Measurements from ENCODE around the gene ZSWIM5.
"Not testable (repeated sequence)": the region's sequence is repeated elsewhere in the genome, so short reads cannot be mapped to it uniquely, and the experiment has no call there.

Gene ZSWIM5

GRCh38 chr1:45205910-45206721, at the start of gene ZSWIM5:
Gene ZSWIM5, minus strand, starts transcription at chr1:45206605. Its CDS starts 255 bp downstream, at chr1:45206350.
- TF ChIP-seq CTCF (IDR thresholded peaks at IDR 0.05; ENCODE audit: borderline replicate concordance, insufficient read depth, low read depth, low read length), result no peak
- peak within 1 kb of the TSS; percentile 60 for H3K4me3 ChIP-seq (ENCODE audit: low read depth, low read length)

- no peak for TF ChIP-seq CTCF (IDR thresholded peaks at IDR 0.05; ENCODE audit: borderline replicate concordance, insufficient read depth, low read depth, low read length)
- no peak overlapping the region for H3K4me3 ChIP-seq (ENCODE audit: low read depth, low read length)
Observed at GRCh38 chr1:45254490-45254889, 48.1 kb upstream of the ZSWIM5 start.

GRCh38 chr1:45250544-45250943, 44.1 kb upstream of the ZSWIM5 start:
- H3K4me3 ChIP-seq (ENCODE audit: low read depth, low read length), result no peak overlapping the region
- TF ChIP-seq CTCF (IDR thresholded peaks at IDR 0.05; ENCODE audit: borderline replicate concordance, insufficient read depth, low read depth, low read length), result no peak

- H3K4me3 ChIP-seq (ENCODE audit: low read depth, low read length), result not testable (repeated sequence)
Observed at GRCh38 chr1:45248004-45248403, 41.6 kb upstream of the ZSWIM5 start.

- TF ChIP-seq CTCF (IDR thresholded peaks at IDR 0.05; ENCODE audit: borderline replicate concordance, insufficient read depth, low read depth, low read length), result no peak
- no peak overlapping the region for H3K4me3 ChIP-seq (ENCODE audit: low read depth, low read length)
Observed at GRCh38 chr1:45246760-45247159, 40.4 kb upstream of the ZSWIM5 start.

GRCh38 chr1:45246359-45246758, 40.0 kb upstream of the ZSWIM5 start:
- H3K4me3 ChIP-seq (ENCODE audit: low read depth, low read length), result not testable (repeated sequence)

- TF ChIP-seq CTCF (IDR thresholded peaks at IDR 0.05; ENCODE audit: borderline replicate concordance, insufficient read depth, low read depth, low read length), result no peak
- no peak overlapping the region for H3K4me3 ChIP-seq (ENCODE audit: low read depth, low read length)
Observed at GRCh38 chr1:45244660-45245059, 38.3 kb upstream of the ZSWIM5 start.

- no peak for TF ChIP-seq CTCF (IDR thresholded peaks at IDR 0.05; ENCODE audit: borderline replicate concordance, insufficient read depth, low read depth, low read length)
Observed at GRCh38 chr1:45243476-45244343, 37.3 kb upstream of the ZSWIM5 start.

More at GRCh38 chr1:45243476-45244343, 37.3 kb upstream of the ZSWIM5 start:
- no peak overlapping the region for H3K4me3 ChIP-seq (ENCODE audit: low read depth, low read length)

Measured in GM12875 (cell line).